IMR-90 (cell line): ENCODE measurements around the gene MRPS9. TPM values are rescaled to one million over a fixed set of nuclear protein-coding genes. Genes with fewer than 3 reads are reported as not detected.

ENCODE experiments used
- ATAC-seq: fragments of 200-7000 bp; cut with Tn5 transposase; 2 replicates; pipeline ENCODE4 v1.9.1; 2020; ENCODE audit warnings: low read depth, mild to moderate bottlenecking, moderate library complexity
- BruUV-seq: library from RNA; stranded (reverse); fragments of 400-500 nt; replicated peaks from 2 replicates; lab custom pipeline; 2021; lab: Mats Ljungman, UMichigan
- CTCF ChIA-PET: fragments of 300-600 bp; formaldehyde crosslinking; extraction: SDS; loops from one replicate; lab custom pipeline; 2021; ENCODE audit warnings: antibody characterized with exemption; lab: Yijun Ruan, JAX
- POLR2A ChIA-PET: fragments of 300-600 bp; sonication (Branson Sonifier 250); formaldehyde crosslinking; loops from one replicate; lab custom pipeline; 2022; ENCODE audit warnings: antibody characterized with exemption; ENCODE audit not compliant: unreplicated experiment; lab: Charles Lee
- DNase-seq: peaks from one replicate; pipeline ENCODE4 v3.0.0; 2013
- H2AFZ ChIP-seq: replicated peaks from 2 replicates; pipeline ENCODE3; 2013; ENCODE audit warnings: low read length, mild to moderate bottlenecking; ENCODE audit not compliant: poor library complexity
- H2AK5ac ChIP-seq: 2 replicates; pipeline ENCODE4 v1.6.1; 2013; ENCODE audit warnings: low read depth, low read length, inconsistent platforms
- H2AK9ac ChIP-seq: replicated peaks from 2 replicates; pipeline ENCODE3; 2013; ENCODE audit warnings: mild to moderate bottlenecking, low read depth, low read length, moderate library complexity; ENCODE audit not compliant: poor library complexity
- H2BK120ac ChIP-seq: 2 replicates; pipeline ENCODE4 v1.6.1; 2013; ENCODE audit warnings: low read depth, low read length, inconsistent platforms
- H2BK15ac ChIP-seq: 3 replicates; pipeline ENCODE4 v1.6.1; 2013; ENCODE audit warnings: low read depth, low read length, inconsistent platforms
- H2BK20ac ChIP-seq: 2 replicates; pipeline ENCODE4 v1.6.1; 2013; ENCODE audit warnings: low read depth, mild to moderate bottlenecking, inconsistent platforms, low read length, moderate library complexity
- H2BK5ac ChIP-seq: 2 replicates; pipeline ENCODE4 v1.6.1; 2013; ENCODE audit warnings: mild to moderate bottlenecking, low read depth, low read length, inconsistent platforms; ENCODE audit not compliant: poor library complexity, severe bottlenecking
- H3K14ac ChIP-seq: replicated peaks from 2 replicates; pipeline ENCODE4 v1.6.1; 2013; ENCODE audit warnings: low read depth, low read length, inconsistent platforms
- H3K18ac ChIP-seq: 2 replicates; pipeline ENCODE4 v1.6.1; 2013; ENCODE audit warnings: low read depth, low read length, control low read depth
- H3K23ac ChIP-seq: 2 replicates; pipeline ENCODE4 v1.6.1; 2013; ENCODE audit warnings: low read depth, low read length, inconsistent platforms
- H3K27ac ChIP-seq: 2 replicates; pipeline ENCODE4 v1.5.1; 2013; ENCODE audit warnings: mild to moderate bottlenecking, control low read depth, low read length; ENCODE audit not compliant: insufficient read depth
- H3K27me3 ChIP-seq: 2 replicates; pipeline ENCODE4 v1.6.1; 2013; ENCODE audit warnings: low read length; ENCODE audit not compliant: control insufficient read depth, insufficient read depth
- H3K36me3 ChIP-seq: 2 replicates; pipeline ENCODE4 v1.6.1; 2013; ENCODE audit warnings: low read length, mixed read lengths; ENCODE audit not compliant: control insufficient read depth, insufficient read depth
- H3K4ac ChIP-seq: 2 replicates; pipeline ENCODE4 v1.6.1; 2013; ENCODE audit warnings: low read depth, low read length, inconsistent platforms
- H3K4me1 ChIP-seq: 2 replicates; pipeline ENCODE4 v1.6.1; 2013; ENCODE audit warnings: low read length, mixed read lengths; ENCODE audit not compliant: control insufficient read depth, insufficient read depth
- H3K4me2 ChIP-seq: 2 replicates; pipeline ENCODE4 v1.6.1; 2013; ENCODE audit warnings: low read depth, mild to moderate bottlenecking, control low read depth, low read length, moderate library complexity
- H3K4me3 ChIP-seq: 2 replicates; pipeline ENCODE4 v1.5.1; 2013; ENCODE audit warnings: low read depth, mild to moderate bottlenecking, control low read depth, low read length, moderate library complexity; ENCODE audit not compliant: insufficient read depth
- H3K56ac ChIP-seq: 2 replicates; pipeline ENCODE4 v1.6.1; 2013; ENCODE audit warnings: low read length, inconsistent platforms; ENCODE audit not compliant: insufficient read depth; ENCODE audit errors: extremely low read depth
- H3K79me1 ChIP-seq, 2 experiments: 2 replicates each; pipeline ENCODE4 v1.6.1; 2013; ENCODE audit warnings: low read length in 2 of 2, inconsistent platforms in 1 of 2, low read depth in 1 of 2
- H3K9ac ChIP-seq: 2 replicates; pipeline ENCODE4 v1.6.1; 2013; ENCODE audit warnings: low read depth, low read length, control low read depth
- H3K9me1 ChIP-seq: 2 replicates; pipeline ENCODE4 v1.6.1; 2013; ENCODE audit warnings: low read length, inconsistent platforms; ENCODE audit not compliant: insufficient read depth
- H3K9me3 ChIP-seq: 2 replicates; pipeline ENCODE4 v1.6.1; 2013; ENCODE audit warnings: low read length; ENCODE audit not compliant: control insufficient read depth, insufficient read depth
- H4K20me1 ChIP-seq: 2 replicates; pipeline ENCODE4 v1.6.1; 2013; ENCODE audit warnings: low read length, inconsistent platforms; ENCODE audit not compliant: insufficient read depth
- H4K5ac ChIP-seq: 2 replicates; pipeline ENCODE4 v1.6.1; 2013; ENCODE audit warnings: mild to moderate bottlenecking, low read depth, low read length, control low read depth
- H4K8ac ChIP-seq, 2 experiments: 2 replicates each; pipeline ENCODE4 v1.6.1; 2013; ENCODE audit warnings: low read depth in 2 of 2, low read length in 2 of 2, control low read depth in 1 of 2, inconsistent platforms in 1 of 2
- H4K91ac ChIP-seq: 2 replicates; pipeline ENCODE4 v1.6.1; 2013; ENCODE audit warnings: low read depth, low read length, inconsistent platforms; ENCODE audit not compliant: insufficient read depth
- CEBPB ChIP-seq: IDR thresholded peaks from 2 replicates; pipeline ENCODE4 v1.6.1; 2012; ENCODE audit warnings: low read depth, low read length, improper control_type of control experiment
- NFE2L2 ChIP-seq: fragments of 150-350 bp; IDR thresholded peaks from 2 replicates; pipeline ENCODE4 v1.6.1; 2016; ENCODE audit warnings: low read depth, mild to moderate bottlenecking, low read length
- WGBS, 2 experiments: methylation state at CpG; one replicate each; pipeline versions ENCODE4 v1.1.5 to v1.1.7; 2013; ENCODE audit warnings: missing lambda C conversion rate in 2 of 2; ENCODE audit not compliant: insufficient read length in 1 of 2; ENCODE audit errors: extremely low coverage in 2 of 2; 5-methylcytosine and 5-hydroxymethylcytosine counted together
- dilution Hi-C: fragments of 300-500 bp; cut with HindIII; formaldehyde crosslinking; loops from one replicate; pipeline ENCODE4 v1.14.3; 2018; ENCODE audit warnings: low sequenced_read_pairs; ENCODE audit not compliant: unreplicated experiment
- in situ Hi-C: fragments of 300-500 bp; cut with MboI; formaldehyde crosslinking; loops from 3 replicates; pipeline ENCODE4 v1.14.3; 2019; ENCODE audit warnings: low sequenced_read_pairs, inconsistent platforms, mixed read lengths
- intact Hi-C: fragments of 100-400 bp; cut with micrococcal nuclease; formaldehyde crosslinking; loops from 2 replicates; pipeline ENCODE4 v1.10.0; 2022
- polyA plus RNA-seq, 3 experiments: library from polyadenylated mRNA; depleted of rRNA; stranded (reverse); fragments of >200 nt; gene quantifications; 2 replicates each; pipeline ENCODE4 v1.2.3, GENCODE V29; 2012; ENCODE audit warnings: low replicate concordance in 1 of 3
- total RNA-seq: library from RNA; depleted of rRNA; stranded (reverse); fragments of >200 nt; gene quantifications from 2 replicates; pipeline ENCODE4 v1.2.3, GENCODE V29; 2012

MRPS9 gene
- total and polyA plus RNA-seq, 2 of the 4 experiments (the other 2 are of a cell fraction): 20.6 to 27.7 TPM

DNA sequence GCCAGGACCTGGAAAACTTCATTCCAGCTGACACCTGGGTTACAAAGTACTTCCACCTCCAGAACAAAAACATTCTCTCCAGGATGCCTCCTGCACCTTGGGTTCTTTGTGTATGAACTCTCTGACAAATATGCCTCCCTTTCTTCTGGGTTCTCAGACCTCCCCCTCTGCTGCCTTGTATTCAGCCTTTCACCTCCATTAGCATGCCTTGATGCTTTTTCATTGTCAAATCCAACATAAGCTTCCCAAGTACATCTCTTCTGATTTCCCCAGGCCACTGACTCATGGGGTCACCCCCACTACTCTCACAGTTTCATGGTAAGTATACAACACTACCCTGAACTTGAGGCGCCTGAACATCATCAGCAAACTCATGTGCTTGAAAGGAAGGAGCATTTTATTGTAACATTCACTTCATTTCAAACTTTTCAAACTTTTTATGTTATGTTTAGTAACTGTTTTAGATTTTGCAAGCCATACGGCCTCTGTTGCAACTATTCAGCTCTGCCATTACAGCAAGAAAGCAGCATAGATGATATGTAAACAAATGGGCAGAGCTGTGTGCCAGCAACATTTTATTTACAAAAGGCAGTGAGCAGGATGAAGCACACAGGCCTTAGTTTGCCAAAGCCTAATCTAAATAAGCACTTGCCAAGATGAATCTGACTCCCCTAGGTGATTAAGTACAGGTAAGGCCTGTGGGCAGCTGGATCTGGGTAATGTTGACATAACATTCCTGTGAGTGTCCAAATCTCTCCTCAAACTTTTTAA is 32.5 kb upstream of the MRPS9 start:
- in situ Hi-C loops: no loop called here
- Histone ChIP-seq H3K27me3 (no peaks in the 10 kb centered on the region), H2BK20ac (no peak overlapping the region), H3K4ac (no peak overlapping the region), H3K79me1 (no peaks in the 10 kb centered on the region), H3K56ac (no peak overlapping the region), H3K4me2 (no peak overlapping the region), H4K8ac (no peak overlapping the region), H3K9me1 (no peaks in the 10 kb centered on the region), H2BK120ac (no peak overlapping the region), H3K14ac (no peak overlapping the region), H2AFZ (no peak overlapping the region), H3K4me1 (no peaks in the 10 kb centered on the region; the same call in 1 of the 2 replicates), H3K27ac (peak overlapping the region; percentile 9; the same call in 1 of the 2 replicates), H3K36me3 (no peaks in the 10 kb centered on the region), H3K9me3 (no peaks in the 10 kb centered on the region), H3K23ac (no peak overlapping the region), H2AK5ac (no peak overlapping the region), H3K4me3 (no peak overlapping the region), H2AK9ac (no peak overlapping the region), H3K9ac (no peak overlapping the region), H4K5ac (no peak overlapping the region), H4K91ac (no peak overlapping the region), H4K20me1 (no peaks in the 10 kb centered on the region), H3K18ac (no peak overlapping the region), H2BK15ac (no peak overlapping the region), H2BK5ac (no peak overlapping the region)
- ATAC-seq (peak; percentile 87), DNase-seq (peak; percentile 6)
- dilution Hi-C loops: no loop called here
- WGBS, 2 experiments: no CpG with 5 or more reads among the region's 2 CpGs
- intact Hi-C loops: no loop called here
- POLR2A ChIA-PET: no interaction called here
- no TSS peak for BruUV-seq
- TF ChIP-seq CEBPB: 0 out of 2 replicates have a peak, but pooled peaks have one; percentile 15
- no peak for TF ChIP-seq NFE2L2
- CTCF ChIA-PET: no interaction called here
